BJ (cell line): ENCODE data around the gene DYNLT4. TPM values are rescaled to one million over a fixed set of nuclear protein-coding genes. Genes with fewer than 3 reads are reported as not detected.
"Not testable (repeated sequence)": the region's sequence is repeated elsewhere in the genome, so short reads cannot be mapped to it uniquely, and the experiment has no call there.

Experiments
- CTCF ChIA-PET: fragments of 350-600 bp; formaldehyde crosslinking; extraction: SDS; loops from one replicate; lab custom pipeline; 2021; ENCODE audit warnings: antibody characterized with exemption, inconsistent platforms; lab: Yijun Ruan, JAX
- POLR2A ChIA-PET: fragments of 300-600 bp; sonication (Branson Sonifier 250); formaldehyde crosslinking; extraction: SDS; loops from one replicate; lab custom pipeline; 2021; ENCODE audit warnings: antibody characterized with exemption; lab: Charles Lee
- DNase-seq: peaks from one replicate; pipeline ENCODE4 v3.0.0-alpha.2; 2011; ENCODE audit warnings: low read depth
- H3K27me3 ChIP-seq: 2 replicates; pipeline ENCODE4 v1.6.0; 2011; ENCODE audit warnings: low read length; ENCODE audit not compliant: control insufficient read depth, insufficient read depth
- H3K36me3 ChIP-seq: 2 replicates; pipeline ENCODE4 v1.5.1; 2011; ENCODE audit warnings: low read length; ENCODE audit not compliant: control insufficient read depth, insufficient read depth
- H3K4me3 ChIP-seq: 2 replicates; pipeline ENCODE4 v1.5.1; 2011; ENCODE audit warnings: low read depth, mild to moderate bottlenecking, control low read depth, low read length
- polyA plus RNA-seq: library from polyadenylated mRNA; depleted of rRNA; stranded (reverse); fragments of >200 nt; gene quantifications from 2 replicates; pipeline ENCODE4 v1.2.3, GENCODE V29; 2011
- TF ChIP-seq, protein P1 (sequence below): IDR thresholded peaks from 2 replicates; pipeline ENCODE4 v1.5.1; 2011; ENCODE audit warnings: low read depth, mild to moderate bottlenecking, control low read depth, inconsistent platforms, low read length, moderate library complexity; ENCODE audit not compliant: insufficient read depth

The DYNLT4 gene
- polyA plus RNA-seq, 1 experiment = 0.26 TPM

DNA sequence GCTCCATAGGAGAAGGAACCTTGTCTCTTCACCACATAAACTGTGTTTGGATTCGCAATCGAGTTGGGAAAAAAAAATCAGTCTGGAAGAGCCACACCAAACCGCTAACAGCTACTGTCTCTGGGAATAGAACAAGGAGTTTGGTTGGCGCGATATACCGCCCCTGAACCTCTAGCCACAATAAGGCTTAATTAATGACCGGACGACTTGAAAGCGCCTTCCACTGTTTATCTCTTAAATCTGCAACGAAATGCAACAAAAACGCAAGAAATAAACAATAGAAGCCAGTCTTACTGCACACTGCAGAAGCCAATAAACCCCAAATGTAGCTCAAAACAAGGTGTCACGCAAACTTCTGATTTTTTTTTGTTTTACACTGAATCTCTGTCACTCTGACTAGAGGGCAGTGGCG lies 12.1 kb upstream of the DYNLT4 start:
- Histone ChIP-seq H3K4me3 (peak overlapping the region; percentile 15), H3K27me3 (no peaks in the 10 kb centered on the region), H3K36me3 (peaks cover 7% of the 10 kb centered on the region)
- ChIA-PET POLR2A (interaction anchor here (0.7 to 1.4 kb wide), 6 partner anchors 9 to 703 kb away, joined by 3 to 12 read pairs (median 4); partner anchors contain the start of genes BTBD19, DYNLT4 and PLK3), CTCF (interaction anchor here (0.6 to 2.0 kb wide), 8 partner anchors 8 to 114 kb away, joined by 3 to 17 read pairs (median 6); partner anchors contain the start of genes BTBD19 and PLK3)
- DNase-seq = no peak
- TF ChIP-seq, protein P1, sequence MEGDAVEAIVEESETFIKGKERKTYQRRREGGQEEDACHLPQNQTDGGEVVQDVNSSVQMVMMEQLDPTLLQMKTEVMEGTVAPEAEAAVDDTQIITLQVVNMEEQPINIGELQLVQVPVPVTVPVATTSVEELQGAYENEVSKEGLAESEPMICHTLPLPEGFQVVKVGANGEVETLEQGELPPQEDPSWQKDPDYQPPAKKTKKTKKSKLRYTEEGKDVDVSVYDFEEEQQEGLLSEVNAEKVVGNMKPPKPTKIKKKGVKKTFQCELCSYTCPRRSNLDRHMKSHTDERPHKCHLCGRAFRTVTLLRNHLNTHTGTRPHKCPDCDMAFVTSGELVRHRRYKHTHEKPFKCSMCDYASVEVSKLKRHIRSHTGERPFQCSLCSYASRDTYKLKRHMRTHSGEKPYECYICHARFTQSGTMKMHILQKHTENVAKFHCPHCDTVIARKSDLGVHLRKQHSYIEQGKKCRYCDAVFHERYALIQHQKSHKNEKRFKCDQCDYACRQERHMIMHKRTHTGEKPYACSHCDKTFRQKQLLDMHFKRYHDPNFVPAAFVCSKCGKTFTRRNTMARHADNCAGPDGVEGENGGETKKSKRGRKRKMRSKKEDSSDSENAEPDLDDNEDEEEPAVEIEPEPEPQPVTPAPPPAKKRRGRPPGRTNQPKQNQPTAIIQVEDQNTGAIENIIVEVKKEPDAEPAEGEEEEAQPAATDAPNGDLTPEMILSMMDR = no peak

DNA sequence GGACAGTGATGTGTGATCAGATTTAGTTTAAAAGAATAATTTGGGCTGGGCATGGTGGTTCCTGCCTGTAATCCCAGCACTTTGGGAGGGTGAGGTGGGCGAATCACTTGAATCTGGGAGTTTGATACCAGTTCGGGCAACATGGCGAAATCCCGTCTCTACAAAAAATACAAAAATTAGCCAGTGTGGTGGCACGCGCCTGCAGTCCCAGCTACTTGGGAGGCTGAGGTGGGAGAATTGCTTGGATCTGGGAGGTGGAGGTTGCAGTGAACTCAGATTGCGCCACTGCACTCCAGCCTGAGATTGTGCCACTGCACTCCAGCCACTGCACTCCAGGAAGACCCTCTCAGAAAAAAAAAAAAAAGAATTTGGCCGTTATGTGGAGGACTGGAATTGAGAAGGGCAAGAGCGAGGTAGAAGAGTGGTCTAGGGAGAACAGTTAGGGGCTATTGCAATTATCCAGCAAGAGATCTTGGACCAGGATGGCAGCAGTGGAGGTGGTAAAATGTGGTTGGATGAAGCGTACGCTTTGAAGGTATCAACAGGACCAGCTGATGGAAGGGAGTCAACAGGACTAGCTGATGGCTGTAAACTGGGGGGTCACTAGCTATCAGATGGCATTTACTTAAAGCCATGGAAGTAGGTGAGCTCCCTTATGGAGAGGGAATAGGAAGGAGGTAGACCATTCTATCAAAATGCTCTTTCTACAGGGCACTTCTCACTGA lies 10.8 kb upstream of the DYNLT4 start:
- POLR2A ChIA-PET = no interaction called here
- no peaks in the 10 kb centered on the region for H3K27me3 ChIP-seq
- peaks cover 11% of the 10 kb centered on the region for H3K36me3 ChIP-seq
- DNase-seq = no peak
- CTCF ChIA-PET = interaction anchor here (1.5 to 2.0 kb wide), 3 partner anchors 9 to 27 kb away, joined by 5 to 17 read pairs (median 6); partner anchors contain the start of genes BTBD19 and PLK3
- no peak overlapping the region for H3K4me3 ChIP-seq
- TF ChIP-seq, protein P1 = no peak

GRCh38 chr1:44817307-44817706 lies 10.2 kb upstream of the DYNLT4 start:
- TF ChIP-seq, protein P1 = no peak
- DNase-seq = no peak
- ChIA-PET CTCF (interaction anchor here (0.9 kb wide), 1 partner anchor 24 kb away, joined by 3 read pairs; no protein-coding TSS in a partner anchor), POLR2A (no interaction called here)
- Histone ChIP-seq H3K27me3 (no peaks in the 10 kb centered on the region), H3K36me3 (peaks cover 11% of the 10 kb centered on the region), H3K4me3 (no peak overlapping the region)

- not testable (repeated sequence) for DNase-seq, H3K4me3 ChIP-seq, H3K27me3 ChIP-seq
- ChIA-PET POLR2A (interaction anchor here (0.5 kb wide), 1 partner anchor 148 kb away, joined by 9 read pairs; no protein-coding TSS in a partner anchor), CTCF (interaction anchor here (0.8 kb wide), 2 partner anchors 16 to 21 kb away, joined by 4 to 5 read pairs; partner anchors contain the start of gene PLK3)
- H3K36me3 ChIP-seq = peaks cover 11% of the 10 kb centered on the region
Observed at GRCh38 chr1:44815926-44816325, 8.8 kb upstream of the DYNLT4 start.

GRCh38 chr1:44812822-44813543 lies 5.8 kb upstream of the DYNLT4 start:
- CTCF ChIA-PET = interaction anchor here (1.3 to 3.3 kb wide), 3 partner anchors 12 to 23 kb away, joined by 4 to 14 read pairs (median 5); partner anchors contain the start of gene PLK3
- peak overlapping the region; percentile 6 for H3K4me3 ChIP-seq
- H3K36me3 ChIP-seq = peaks cover 11% of the 10 kb centered on the region
- DNase-seq = no peak
- TF ChIP-seq, protein P1 = no peak
- H3K27me3 ChIP-seq = no peaks in the 10 kb centered on the region
- POLR2A ChIA-PET = no interaction called here
